ENCODE measurements around the gene HEATR5A.

DNA sequence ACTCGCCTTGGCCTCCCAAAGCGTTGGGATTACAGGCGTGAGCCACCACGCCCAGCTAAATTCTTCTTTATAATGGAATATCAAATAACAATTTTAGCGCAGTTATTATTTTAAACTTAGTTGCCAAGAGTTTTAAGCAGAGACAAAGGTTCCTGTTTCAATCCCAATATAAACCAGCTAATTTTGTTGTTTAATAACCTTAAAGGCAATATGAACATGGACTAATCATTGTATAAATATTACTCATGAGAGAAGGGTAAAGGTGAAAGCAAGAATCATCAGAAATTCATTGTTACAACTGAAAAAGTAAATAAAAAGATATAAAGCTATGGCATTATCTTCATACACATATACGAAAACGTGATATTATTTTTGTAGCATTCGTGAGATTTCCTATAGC lies 28.8 kb upstream of the HEATR5A start:
- no peak for TF ChIP-seq POLR2AphosphoS5 (IDR thresholded peaks at IDR 0.05; ENCODE audit: low read depth, low read length)
- no peak for TF ChIP-seq RCOR1 (IDR thresholded peaks at IDR 0.05; ENCODE audit: low read length)
- TF ChIP-seq MAX (IDR thresholded peaks at IDR 0.05; ENCODE audit: low read depth): no peak
- TF ChIP-seq, protein P1, sequence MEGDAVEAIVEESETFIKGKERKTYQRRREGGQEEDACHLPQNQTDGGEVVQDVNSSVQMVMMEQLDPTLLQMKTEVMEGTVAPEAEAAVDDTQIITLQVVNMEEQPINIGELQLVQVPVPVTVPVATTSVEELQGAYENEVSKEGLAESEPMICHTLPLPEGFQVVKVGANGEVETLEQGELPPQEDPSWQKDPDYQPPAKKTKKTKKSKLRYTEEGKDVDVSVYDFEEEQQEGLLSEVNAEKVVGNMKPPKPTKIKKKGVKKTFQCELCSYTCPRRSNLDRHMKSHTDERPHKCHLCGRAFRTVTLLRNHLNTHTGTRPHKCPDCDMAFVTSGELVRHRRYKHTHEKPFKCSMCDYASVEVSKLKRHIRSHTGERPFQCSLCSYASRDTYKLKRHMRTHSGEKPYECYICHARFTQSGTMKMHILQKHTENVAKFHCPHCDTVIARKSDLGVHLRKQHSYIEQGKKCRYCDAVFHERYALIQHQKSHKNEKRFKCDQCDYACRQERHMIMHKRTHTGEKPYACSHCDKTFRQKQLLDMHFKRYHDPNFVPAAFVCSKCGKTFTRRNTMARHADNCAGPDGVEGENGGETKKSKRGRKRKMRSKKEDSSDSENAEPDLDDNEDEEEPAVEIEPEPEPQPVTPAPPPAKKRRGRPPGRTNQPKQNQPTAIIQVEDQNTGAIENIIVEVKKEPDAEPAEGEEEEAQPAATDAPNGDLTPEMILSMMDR (IDR thresholded peaks at IDR 0.05): no peak
- TF ChIP-seq SMC3 (IDR thresholded peaks at IDR 0.05; ENCODE audit: low read depth, low read length): no peak
- TF ChIP-seq EZH2phosphoT487 (IDR thresholded peaks at IDR 0.05; ENCODE audit: borderline replicate concordance, low read depth): no peak
- TF ChIP-seq, protein P2, sequence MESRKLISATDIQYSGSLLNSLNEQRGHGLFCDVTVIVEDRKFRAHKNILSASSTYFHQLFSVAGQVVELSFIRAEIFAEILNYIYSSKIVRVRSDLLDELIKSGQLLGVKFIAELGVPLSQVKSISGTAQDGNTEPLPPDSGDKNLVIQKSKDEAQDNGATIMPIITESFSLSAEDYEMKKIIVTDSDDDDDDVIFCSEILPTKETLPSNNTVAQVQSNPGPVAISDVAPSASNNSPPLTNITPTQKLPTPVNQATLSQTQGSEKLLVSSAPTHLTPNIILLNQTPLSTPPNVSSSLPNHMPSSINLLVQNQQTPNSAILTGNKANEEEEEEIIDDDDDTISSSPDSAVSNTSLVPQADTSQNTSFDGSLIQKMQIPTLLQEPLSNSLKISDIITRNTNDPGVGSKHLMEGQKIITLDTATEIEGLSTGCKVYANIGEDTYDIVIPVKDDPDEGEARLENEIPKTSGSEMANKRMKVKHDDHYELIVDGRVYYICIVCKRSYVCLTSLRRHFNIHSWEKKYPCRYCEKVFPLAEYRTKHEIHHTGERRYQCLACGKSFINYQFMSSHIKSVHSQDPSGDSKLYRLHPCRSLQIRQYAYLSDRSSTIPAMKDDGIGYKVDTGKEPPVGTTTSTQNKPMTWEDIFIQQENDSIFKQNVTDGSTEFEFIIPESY (IDR thresholded peaks at IDR 0.05; ENCODE audit: borderline replicate concordance, low read depth): no peak
- TF ChIP-seq FOSL2 (IDR thresholded peaks at IDR 0.05; ENCODE audit: borderline replicate concordance, low read depth): no peak
- no peak for TF ChIP-seq RXRA (IDR thresholded peaks at IDR 0.05; ENCODE audit: borderline replicate concordance, low read depth)
- TF ChIP-seq MXI1 (IDR thresholded peaks at IDR 0.05; ENCODE audit: low read depth, low read length): no peak
- no peak for TF ChIP-seq FOXM1 (IDR thresholded peaks at IDR 0.05; ENCODE audit: low read depth)
- no peak for TF ChIP-seq YY1 (IDR thresholded peaks at IDR 0.05; ENCODE audit: low read depth)
